KOPT-K1 (cell line): ENCODE data around the gene GPR3.

ENCODE experiments used
- H3K27ac ChIP-seq: fragments of 200-600 bp; sonication (generic); 2 replicates; pipeline ENCODE4 v1.5.1; 2016; ENCODE audit warnings: antibody characterized with exemption, mild to moderate bottlenecking, low read depth, low read length; ENCODE audit not compliant: poor library complexity, severe bottlenecking
- H3K36me3 ChIP-seq: fragments of 200-600 bp; sonication (generic); 2 replicates; pipeline ENCODE4 v1.5.1; 2017; ENCODE audit warnings: antibody characterized with exemption, mild to moderate bottlenecking, low read length, moderate library complexity; ENCODE audit not compliant: insufficient read depth
- H3K9me3 ChIP-seq: fragments of 200-600 bp; sonication (generic); 2 replicates; pipeline ENCODE4 v1.5.1; 2017; ENCODE audit warnings: antibody characterized with exemption, low read length, mild to moderate bottlenecking; ENCODE audit not compliant: insufficient read depth, poor library complexity, severe bottlenecking

GPR3 gene

GRCh38 chr1:27436204-27437159 is 44.1 kb downstream of the GPR3 start:
- H3K27ac ChIP-seq: peak overlapping the region; percentile 57
- no peaks in the 10 kb centered on the region for H3K9me3 ChIP-seq
- peaks cover 15% of the 10 kb centered on the region; the same call in 1 of the 2 replicates for H3K36me3 ChIP-seq

GRCh38 chr1:27438621-27439061 is 46.2 kb downstream of the GPR3 start:
- H3K27ac ChIP-seq: no peak overlapping the region
- H3K9me3 ChIP-seq: no peaks in the 10 kb centered on the region
- H3K36me3 ChIP-seq: peaks cover 15% of the 10 kb centered on the region; the same call in 1 of the 2 replicates

- no peaks in the 10 kb centered on the region for H3K9me3 ChIP-seq
- no peak overlapping the region for H3K27ac ChIP-seq
- H3K36me3 ChIP-seq: peaks cover 15% of the 10 kb centered on the region; the same call in 1 of the 2 replicates
Observed at GRCh38 chr1:27439150-27439549, 46.7 kb downstream of the GPR3 start.

GRCh38 chr1:27444632-27445031 is 52.2 kb downstream of the GPR3 start:
- H3K36me3 ChIP-seq: peaks cover 33% of the 10 kb centered on the region; the same call in 1 of the 2 replicates
- no peak overlapping the region for H3K27ac ChIP-seq
- no peaks in the 10 kb centered on the region for H3K9me3 ChIP-seq
